Ovary (tissue), 3 donors: ENCODE measurements around the gene SPP1.

Source experiments
- CTCF ChIP-seq, 3 donors: fragments of 450-650 bp in 2 of 3; fragments of 200-600 bp in 1 of 3; IDR thresholded peaks; one replicate each; pipeline versions ENCODE4 v1.5.1 to v1.8.0; 2016 to 2022; ENCODE audit warnings: antibody characterized with exemption in 3 of 3, mild to moderate bottlenecking in 1 of 3
- EP300 ChIP-seq: sonication (generic); formaldehyde crosslinking; IDR thresholded peaks from one replicate; pipeline ENCODE4 v1.6.1; 2017; ENCODE audit warnings: antibody characterized with exemption
- donor health status: DM: no; HTN: no; CAD: no.

- no peak for TF ChIP-seq CTCF (IDR thresholded peaks at IDR 0.05)
- no peak for TF ChIP-seq EP300
Measured at GRCh38 chr4:88030565-88031310, 55.2 kb downstream of the SPP1 start.
